Naive B cell (primary cell): ENCODE data around the gene PIF1. TPM values are rescaled to one million over a fixed set of nuclear protein-coding genes. Genes with fewer than 3 reads are reported as not detected.

Source experiments
- ATAC-seq, 2 donors: fragments of 150-1000 bp; cut with Tn5 transposase; 2 replicates each; pipeline ENCODE4 v1.10.0; 2021; ENCODE audit warnings: low read depth in 2 of 2, mild to moderate bottlenecking in 2 of 2, moderate library complexity in 2 of 2
- DNase-seq: peaks from one replicate; pipeline ENCODE4 v3.0.0; 2022
- H3K27ac Mint-ChIP-seq, 6 donors: one replicate each; pipeline ENCODE4 v1.8.0; 2020 to 2022; ENCODE audit warnings: mild to moderate bottlenecking in 6 of 6, mixed read lengths in 6 of 6, moderate library complexity in 5 of 6, inconsistent platforms in 2 of 6
- H3K27me3 Mint-ChIP-seq, 3 donors: one replicate each; pipeline ENCODE4 v1.8.0; 2021 to 2022; ENCODE audit warnings: mixed read lengths in 3 of 3, mild to moderate bottlenecking in 1 of 3
- H3K36me3 Mint-ChIP-seq, 2 donors: one replicate each; pipeline ENCODE4 v1.8.0; 2020 to 2022; ENCODE audit warnings: mixed read lengths in 2 of 2, inconsistent platforms in 1 of 2, mild to moderate bottlenecking in 1 of 2
- H3K4me1 Mint-ChIP-seq, 3 donors: one replicate each; pipeline ENCODE4 v1.8.0; 2020 to 2022; ENCODE audit warnings: mixed read lengths in 3 of 3, inconsistent platforms in 1 of 3, mild to moderate bottlenecking in 1 of 3, moderate library complexity in 1 of 3
- H3K4me3 Mint-ChIP-seq, 8 donors: one replicate each; pipeline ENCODE4 v1.8.0; 2020 to 2022; ENCODE audit warnings: mild to moderate bottlenecking in 8 of 8, mixed read lengths in 8 of 8, moderate library complexity in 8 of 8, inconsistent platforms in 2 of 8
- H3K9me3 Mint-ChIP-seq, 7 donors: one replicate each; pipeline ENCODE4 v1.8.0; 2020 to 2022; ENCODE audit warnings: mixed read lengths in 7 of 7, mild to moderate bottlenecking in 5 of 7, inconsistent platforms in 2 of 7, moderate library complexity in 1 of 7
- polyA plus RNA-seq, 6 donors: library from polyadenylated mRNA; unstranded; fragments of 300-500 nt; fragmentation: Illumina TruSeq; gene quantifications; one replicate each; pipeline ENCODE4 v1.2.3, GENCODE V29; 2021; ENCODE audit warnings: low read depth in 6 of 6

The PIF1 gene
- polyA plus RNA-seq, 6 donors from 2014 or later, result 0.24 to 0.62 (median 0.45) TPM; not detected in 3

DNA sequence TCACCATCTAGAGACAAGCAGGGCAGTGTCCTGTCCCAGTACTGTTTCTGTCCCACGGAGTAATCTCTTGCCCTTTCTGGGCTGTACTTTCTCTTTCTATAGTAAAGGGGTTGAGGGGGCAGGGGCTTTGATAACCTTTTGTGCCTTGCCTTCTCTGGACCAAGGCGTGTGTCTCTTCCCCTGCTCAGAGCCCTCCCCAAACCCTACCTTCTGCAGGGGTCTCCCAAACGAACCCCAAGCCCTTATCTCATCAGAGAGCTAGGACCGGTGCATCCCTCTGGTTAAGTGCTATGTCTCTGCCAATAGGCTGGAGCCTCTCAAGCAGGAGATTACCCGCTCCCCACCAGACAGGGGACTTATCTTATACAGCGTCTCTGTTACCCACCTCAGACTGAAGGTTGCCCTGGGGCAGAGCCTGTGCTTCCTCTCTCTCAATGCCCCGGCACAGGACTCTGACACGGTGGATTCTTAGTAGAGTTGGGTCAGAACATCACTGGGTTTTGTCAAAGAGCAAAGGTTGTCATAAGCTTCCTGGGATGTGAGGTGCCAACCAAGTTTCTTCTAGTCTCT is 19.2 kb upstream of the PIF1 start:
- Mint-ChIP-seq H3K36me3 (peaks cover 0 to 7% of the 10 kb centered on the region in 2 donors), H3K27me3 (no peaks in the 10 kb centered on the region), H3K4me1 (peaks cover 58 to 80% (median 73%) of the 10 kb centered on the region in 3 donors), H3K4me3 (peak overlapping the region; percentile 84 to 99 (median 94)), H3K9me3 (no peaks in the 10 kb centered on the region), H3K27ac (peak overlapping the region; percentile 43 to 98 (median 92))
- DNase-seq (peak; percentile 41), ATAC-seq (peak; percentile 22 to 37)

DNA sequence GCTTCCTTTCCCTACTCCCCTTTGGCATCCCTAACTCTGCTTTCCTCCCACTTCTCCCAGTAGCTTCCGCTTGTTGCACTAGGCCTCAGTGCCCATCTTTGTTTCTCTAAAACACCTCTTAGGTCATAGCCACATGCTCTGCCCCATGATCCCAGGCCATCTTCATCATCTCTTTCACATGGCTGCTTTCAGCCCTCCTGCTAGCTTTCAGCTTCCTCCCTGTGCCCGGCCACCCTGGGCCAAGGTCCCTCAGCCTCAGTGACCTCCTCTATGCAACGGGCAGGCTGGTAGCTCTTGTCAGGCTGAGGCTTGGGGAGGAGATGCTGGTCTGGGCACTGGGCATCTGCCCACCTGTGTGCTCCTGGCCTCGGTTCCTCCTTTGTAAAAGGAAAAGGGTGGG is 18.5 kb upstream of the PIF1 start:
- ATAC-seq (no peak), DNase-seq (no peak)
- H3K36me3 Mint-ChIP-seq, result peaks cover 0 to 7% of the 10 kb centered on the region in 2 donors
- peaks cover 58 to 77% (median 73%) of the 10 kb centered on the region in 3 donors for H3K4me1 Mint-ChIP-seq
- H3K27ac Mint-ChIP-seq, result peak overlapping the region; percentile 64 to 98 (median 92)
- no peaks in the 10 kb centered on the region for H3K27me3 Mint-ChIP-seq
- no peaks in the 10 kb centered on the region for H3K9me3 Mint-ChIP-seq
- peak overlapping the region; percentile 84 to 99 (median 94) for H3K4me3 Mint-ChIP-seq

DNA sequence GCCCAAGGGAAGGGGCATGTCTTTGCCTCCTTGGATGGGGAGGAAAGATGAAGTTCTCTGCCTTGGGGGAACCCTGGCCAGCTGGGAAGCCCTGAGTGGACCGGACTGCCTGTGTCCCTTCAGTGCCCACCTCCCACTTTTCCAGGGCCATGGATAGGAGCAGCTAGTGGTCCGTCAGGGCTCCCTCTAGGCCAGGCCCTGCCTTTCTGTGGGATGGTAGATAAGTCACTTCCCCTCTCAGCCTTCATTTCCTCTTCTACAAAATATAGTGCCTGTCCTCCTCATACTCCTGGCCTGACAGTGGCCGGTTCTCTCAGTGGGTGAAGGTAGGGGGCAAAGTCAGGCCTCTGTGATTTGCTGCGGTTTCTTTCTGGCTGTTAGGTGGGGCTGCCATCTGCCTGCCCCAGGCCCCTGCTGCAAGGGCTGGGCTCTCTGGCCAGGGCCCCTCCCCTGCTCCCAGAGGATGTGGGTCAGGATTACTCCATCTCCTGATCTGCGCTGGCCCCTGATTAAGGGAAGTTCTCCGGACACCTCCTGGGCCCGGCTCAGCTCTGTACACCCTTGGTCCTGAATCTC is 17.6 kb upstream of the PIF1 start:
- Mint-ChIP-seq H3K4me3 (peak overlapping the region; percentile 90 to 99 (median 95)), H3K9me3 (no peaks in the 10 kb centered on the region), H3K27ac (peak overlapping the region; percentile 88 to 97 (median 94)), H3K36me3 (peaks cover 0 to 1% of the 10 kb centered on the region in 2 donors), H3K4me1 (peaks cover 62 to 75% (median 68%) of the 10 kb centered on the region in 3 donors), H3K27me3 (no peaks in the 10 kb centered on the region)
- ATAC-seq (peak in 1 of 2 donors; percentile 16), DNase-seq (no peak)

DNA sequence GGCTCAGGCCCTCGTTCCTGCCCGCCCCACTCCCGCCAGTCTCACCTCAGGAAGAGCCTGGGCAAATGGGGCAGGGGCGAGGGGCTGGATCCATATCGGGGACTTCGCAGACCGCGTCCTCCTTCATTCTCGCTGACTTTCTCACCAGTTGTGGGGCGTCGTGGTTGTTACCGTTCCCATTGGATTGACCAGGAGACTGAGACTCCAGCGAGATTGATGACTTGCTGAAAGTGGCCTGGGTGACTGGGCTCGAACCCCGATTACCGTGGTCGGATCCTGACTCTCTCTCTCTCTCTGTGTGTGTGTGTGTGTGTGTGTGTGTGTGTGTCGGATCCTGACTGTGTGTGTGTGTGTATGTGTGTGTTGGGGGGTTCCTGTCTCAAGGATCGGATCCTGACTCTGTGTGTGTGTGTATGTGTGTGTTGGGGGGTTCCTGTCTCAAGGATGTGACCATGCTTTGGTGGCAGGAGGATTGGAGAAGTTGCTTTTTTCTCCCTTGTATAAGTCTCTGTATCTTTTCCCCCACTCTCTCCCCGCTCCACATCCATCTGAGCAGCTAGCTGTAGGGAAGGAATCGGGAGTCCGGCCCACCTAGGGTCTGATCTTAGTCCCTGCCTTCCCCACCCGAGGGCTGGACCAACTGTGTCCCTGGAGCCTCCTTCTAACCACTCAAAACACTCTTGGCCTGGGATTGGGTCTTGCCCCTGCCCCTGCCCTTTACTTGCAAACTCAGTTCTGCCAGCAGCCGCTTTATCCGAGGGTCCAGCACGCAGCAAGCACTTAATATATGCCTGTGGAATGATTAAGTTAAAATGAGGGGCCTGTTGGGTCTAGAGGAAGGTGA is 16.9 kb upstream of the PIF1 start:
- ATAC-seq (no peak), DNase-seq (no peak)
- Mint-ChIP-seq H3K36me3 (no peaks in the 10 kb centered on the region), H3K9me3 (no peaks in the 10 kb centered on the region), H3K4me3 (peak overlapping the region; percentile 90 to 99 (median 95)), H3K4me1 (peaks cover 62 to 74% (median 69%) of the 10 kb centered on the region in 3 donors), H3K27me3 (no peaks in the 10 kb centered on the region), H3K27ac (peak overlapping the region; percentile 88 to 97 (median 94))

DNA sequence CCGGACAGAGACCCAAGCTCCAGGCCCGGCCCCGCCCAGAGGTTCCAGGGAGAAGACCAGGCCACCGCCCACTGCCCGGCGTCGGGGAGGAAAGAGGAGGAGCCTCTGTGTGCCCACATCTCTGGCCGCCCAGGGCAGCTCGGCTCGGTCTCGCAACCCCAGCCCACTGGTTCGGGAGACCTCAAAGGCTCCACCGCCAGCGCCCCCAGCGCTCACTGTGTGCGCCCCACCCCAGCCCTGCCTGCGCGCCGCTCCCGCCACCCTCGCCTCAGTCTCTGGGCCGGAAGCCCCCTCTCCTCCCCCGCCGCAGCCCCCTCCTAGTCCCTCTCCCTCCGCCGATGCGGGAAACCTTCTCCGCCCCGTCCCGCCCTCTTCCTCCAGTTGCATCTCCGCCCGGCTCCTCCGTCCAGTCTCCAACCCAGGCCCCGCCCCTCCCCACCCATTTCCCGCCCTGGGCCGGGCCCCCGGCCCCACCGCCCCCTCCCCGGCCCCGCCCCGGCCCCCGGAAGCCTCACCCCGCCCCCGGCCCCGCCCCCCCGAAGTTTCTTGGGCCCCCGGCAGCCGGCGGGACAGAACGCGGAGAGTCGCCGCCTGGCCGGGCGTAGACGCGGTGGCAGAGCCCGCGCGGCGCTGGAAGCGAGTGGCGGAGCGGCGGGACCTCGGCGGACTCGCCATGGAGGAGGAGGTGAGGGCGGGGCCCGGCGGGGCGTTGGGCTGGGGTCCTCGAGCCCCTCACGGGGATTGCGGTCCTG is 16.1 kb upstream of the PIF1 start, which contains the start of gene PLEKHO2:
PLEKHO2 (plus strand) TSS at position 572 of the 752 bp plus-strand sequence; CDS start at position 674, 102 bp downstream.
- DNase-seq (peak; percentile 80), ATAC-seq (peak; percentile 77 to 82)
- H3K27me3 Mint-ChIP-seq, result no peaks in the 10 kb centered on the region
- peak within 1 kb of the TSS; percentile 90 to 99 (median 95) for H3K4me3 Mint-ChIP-seq
- no peaks in the 10 kb centered on the region for H3K9me3 Mint-ChIP-seq
- peak within 1 kb of the TSS; percentile 88 to 97 (median 94) for H3K27ac Mint-ChIP-seq
- peaks cover 58 to 68% (median 63%) of the 10 kb centered on the region in 3 donors for H3K4me1 Mint-ChIP-seq
- H3K36me3 Mint-ChIP-seq, result no peaks in the 10 kb centered on the region

DNA sequence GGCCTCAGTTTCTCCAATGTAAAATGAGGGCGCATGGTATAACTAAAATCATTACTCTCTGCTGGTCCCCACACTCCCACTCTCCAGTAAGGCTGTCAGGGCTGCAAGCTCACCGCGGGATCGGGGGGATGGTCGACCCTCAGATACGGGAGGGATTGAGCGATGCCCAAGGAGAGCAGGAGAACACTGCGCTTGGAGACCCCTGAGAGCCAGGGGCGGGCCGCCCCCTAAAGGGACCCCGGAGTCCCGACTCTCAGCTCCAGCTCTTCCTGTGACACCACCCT is 15.6 kb upstream of the PIF1 start:
- peak overlapping the region in 3 of 6 donors; percentile 61 to 88 (median 85) for H3K27ac Mint-ChIP-seq
- H3K27me3 Mint-ChIP-seq, result no peaks in the 10 kb centered on the region
- no peaks in the 10 kb centered on the region for H3K36me3 Mint-ChIP-seq
- H3K9me3 Mint-ChIP-seq, result no peaks in the 10 kb centered on the region
- DNase-seq (no peak), ATAC-seq (no peak)
- peaks cover 62 to 68% (median 63%) of the 10 kb centered on the region in 3 donors for H3K4me1 Mint-ChIP-seq
- peak overlapping the region; percentile 79 to 93 (median 90) for H3K4me3 Mint-ChIP-seq

DNA sequence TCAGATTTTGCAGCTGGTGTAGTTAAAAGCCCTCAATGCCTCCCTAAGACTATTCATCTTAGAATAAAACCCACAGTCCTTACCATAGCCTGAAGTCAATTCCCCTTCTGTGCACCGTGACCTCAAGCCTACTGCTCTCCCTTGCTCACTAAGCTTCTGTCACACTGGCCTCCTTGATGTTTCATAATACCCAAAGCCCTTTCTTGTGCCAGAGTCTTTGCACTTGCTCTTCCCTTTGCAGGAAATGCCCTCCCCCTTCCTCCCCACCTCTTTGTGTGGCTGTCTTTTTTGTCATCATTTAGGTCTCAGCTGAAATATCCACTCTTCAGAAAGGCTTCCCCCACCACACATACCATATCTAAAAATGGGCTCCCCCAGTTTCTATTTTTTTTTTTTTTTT is 12.1 kb upstream of the PIF1 start:
- H3K27ac Mint-ChIP-seq, result peak overlapping the region in 1 of 6 donors; percentile 47

DNA sequence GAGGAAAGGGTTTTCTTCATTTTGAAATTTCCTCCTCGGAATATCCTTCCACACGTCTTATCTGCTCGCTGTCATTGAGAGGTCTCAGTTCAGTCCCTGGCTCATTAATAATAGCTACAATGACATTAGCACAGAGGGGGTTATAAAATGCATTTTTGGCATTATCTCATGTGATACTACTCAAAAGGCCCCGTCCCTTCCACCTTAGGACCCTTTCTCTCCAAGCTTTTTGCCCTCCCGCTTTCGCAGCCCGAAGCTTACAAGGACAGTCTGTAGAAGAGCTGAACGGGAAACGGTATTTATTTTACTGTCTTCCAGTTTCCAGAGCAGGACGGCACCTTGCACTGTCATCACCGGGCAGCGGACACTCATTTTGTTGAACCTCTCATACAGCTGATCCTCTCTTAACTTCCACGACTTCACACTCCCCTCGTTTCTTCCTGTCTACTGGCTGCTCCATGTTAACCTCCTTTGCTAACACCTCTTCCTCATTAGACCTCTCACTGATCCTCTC is 10.6 kb upstream of the PIF1 start:
- H3K27me3 Mint-ChIP-seq, result no peaks in the 10 kb centered on the region
- peaks cover 30 to 34% (median 32%) of the 10 kb centered on the region in 3 donors for H3K4me1 Mint-ChIP-seq
- peaks cover 0 to 2% (median 0%) of the 10 kb centered on the region in 7 donors for H3K9me3 Mint-ChIP-seq
- H3K27ac Mint-ChIP-seq, result peak overlapping the region in 4 of 6 donors; percentile 7 to 89 (median 52)
- ATAC-seq (no peak), DNase-seq (no peak)
- peak overlapping the region; percentile 15 to 78 (median 60) for H3K4me3 Mint-ChIP-seq
- H3K36me3 Mint-ChIP-seq, result no peaks in the 10 kb centered on the region

More for the DNA sequence above, 12.1 kb upstream of the PIF1 start:
- Mint-ChIP-seq H3K27me3 (no peaks in the 10 kb centered on the region), H3K36me3 (no peaks in the 10 kb centered on the region), H3K9me3 (peaks cover 0 to 2% (median 0%) of the 10 kb centered on the region in 7 donors), H3K4me1 (peaks cover 35 to 39% (median 37%) of the 10 kb centered on the region in 3 donors), H3K4me3 (no peak overlapping the region)
- DNase-seq (no peak), ATAC-seq (no peak)

DNA sequence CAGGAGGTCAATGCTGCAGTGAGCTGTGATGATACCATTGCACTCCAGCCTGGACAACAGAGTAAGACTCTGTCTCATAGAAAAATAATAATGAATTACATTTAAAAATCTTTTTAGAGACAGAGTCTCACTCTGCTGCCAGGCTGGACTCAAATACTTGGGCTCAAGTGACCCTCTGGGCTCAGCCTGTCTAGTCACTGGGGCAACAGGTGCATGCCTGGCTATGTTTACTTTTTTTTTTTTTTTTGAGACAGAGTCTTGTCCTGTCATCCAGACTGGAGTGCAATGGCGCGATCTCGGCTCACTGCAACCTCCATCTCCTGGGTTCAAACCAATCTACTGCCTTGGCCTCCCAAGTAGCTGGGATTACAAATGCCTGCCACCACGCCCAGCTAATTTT is 8.2 kb upstream of the PIF1 start:
- peaks cover 19 to 23% (median 22%) of the 10 kb centered on the region in 3 donors for H3K4me1 Mint-ChIP-seq
- no peak for ATAC-seq
- peaks cover 0 to 2% (median 0%) of the 10 kb centered on the region in 7 donors for H3K9me3 Mint-ChIP-seq
- DNase-seq, result no peak
- H3K4me3 Mint-ChIP-seq, result peak overlapping the region in 1 of 8 donors; percentile 40
- H3K36me3 Mint-ChIP-seq, result no peaks in the 10 kb centered on the region
- H3K27ac Mint-ChIP-seq, result no peak overlapping the region
- no peaks in the 10 kb centered on the region for H3K27me3 Mint-ChIP-seq

DNA sequence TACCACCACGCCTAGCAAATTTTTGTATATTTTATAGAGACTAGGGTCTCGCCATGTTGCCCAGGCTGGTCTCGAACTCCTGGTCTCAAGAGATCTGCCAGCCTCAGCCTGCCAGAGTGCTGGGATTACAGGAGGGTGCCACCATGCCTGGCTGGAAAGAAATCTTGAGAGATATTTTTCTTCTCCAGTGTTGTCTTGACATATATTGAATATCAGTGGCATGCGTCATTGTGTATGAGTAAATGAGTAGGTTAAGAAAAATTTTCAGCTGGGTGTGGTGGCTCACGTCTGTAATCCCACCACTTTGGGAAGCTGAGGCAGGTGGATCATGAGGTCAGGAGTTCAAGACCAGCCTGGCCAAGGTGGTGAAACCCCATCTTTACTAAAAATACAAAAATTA is 3.5 kb upstream of the PIF1 start:
- H3K9me3 Mint-ChIP-seq, result no peaks in the 10 kb centered on the region
- no peak for ATAC-seq
- peaks cover 0 to 4% (median 0%) of the 10 kb centered on the region in 3 donors for H3K27me3 Mint-ChIP-seq
- H3K27ac Mint-ChIP-seq, result no peak overlapping the region
- peaks cover 17 to 21% (median 18%) of the 10 kb centered on the region in 3 donors for H3K4me1 Mint-ChIP-seq
- no peak for DNase-seq
- H3K4me3 Mint-ChIP-seq, result no peak overlapping the region
- no peaks in the 10 kb centered on the region for H3K36me3 Mint-ChIP-seq

DNA sequence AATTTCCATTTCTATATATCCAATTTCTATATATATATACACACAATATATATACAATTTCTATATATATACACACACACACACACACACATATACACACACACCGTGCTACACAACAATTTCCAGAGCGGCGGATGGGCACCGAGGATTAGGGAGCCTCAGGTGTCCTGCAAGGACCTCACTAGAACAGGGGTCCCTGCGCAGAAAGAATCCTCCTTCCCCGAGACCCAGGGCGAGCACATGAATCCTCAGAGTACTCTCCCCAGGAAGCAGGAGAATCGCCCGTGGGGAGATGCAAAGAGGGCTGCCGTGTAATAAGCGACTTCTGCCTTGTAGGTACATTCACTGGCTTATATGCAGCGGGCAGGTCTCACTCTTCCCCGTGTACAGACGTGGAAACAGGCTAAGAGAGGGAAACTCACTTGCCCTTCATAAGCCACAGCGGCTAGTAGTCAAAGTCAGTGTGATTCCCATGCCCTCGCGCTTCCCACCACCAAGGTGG is 467 bp downstream of the PIF1 start:
- Mint-ChIP-seq H3K27ac (peak overlapping the region in 2 of 6 donors; percentile 8 to 30), H3K36me3 (no peaks in the 10 kb centered on the region), H3K4me1 (peaks cover 24 to 33% (median 32%) of the 10 kb centered on the region in 3 donors)

DNA sequence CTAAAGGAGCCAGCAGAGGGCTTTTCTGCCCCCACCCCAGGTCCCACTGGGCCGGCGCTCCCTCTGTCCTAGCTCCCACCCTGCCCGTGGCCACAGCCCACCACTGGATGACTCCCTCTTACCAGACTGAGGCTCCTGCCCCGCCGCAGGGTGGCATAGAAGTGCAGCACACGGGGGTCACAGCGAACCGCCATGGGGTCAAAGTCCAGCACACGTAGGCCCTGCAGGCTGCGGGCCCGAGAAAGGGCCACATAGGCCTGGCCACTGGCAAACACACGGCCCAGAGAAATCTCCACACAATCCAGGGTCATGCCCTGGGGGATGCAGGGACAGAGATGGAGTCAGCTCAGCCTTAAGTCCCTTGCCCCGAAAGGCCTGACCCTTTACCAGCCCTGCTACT is 9.0 kb downstream of the PIF1 start:
- H3K36me3 Mint-ChIP-seq, result no peaks in the 10 kb centered on the region

More for the DNA sequence above, 467 bp downstream of the PIF1 start:
- peaks cover 8 to 12% (median 12%) of the 10 kb centered on the region in 3 donors for H3K27me3 Mint-ChIP-seq
- ATAC-seq (peak in 1 of 2 donors; percentile 6), DNase-seq (peak; percentile 23)
- H3K4me3 Mint-ChIP-seq, result peak overlapping the region; percentile 81 to 95 (median 90)
- no peaks in the 10 kb centered on the region for H3K9me3 Mint-ChIP-seq

More for the DNA sequence above, 9.0 kb downstream of the PIF1 start:
- DNase-seq (no peak), ATAC-seq (no peak)
- Mint-ChIP-seq H3K27ac (no peak overlapping the region), H3K9me3 (no peaks in the 10 kb centered on the region), H3K4me3 (no peak overlapping the region), H3K27me3 (no peaks in the 10 kb centered on the region), H3K4me1 (peaks cover 4 to 18% (median 10%) of the 10 kb centered on the region in 3 donors)
